UCSD-AML1 (cell line): ENCODE results near the gene CA11.

ENCODE experiments used
- DNase-seq: peaks from one replicate; lab custom pipeline; 2025; ENCODE audit not compliant: unreplicated experiment; lab: John Stamatoyannopoulos, UW

The CA11 gene

DNA sequence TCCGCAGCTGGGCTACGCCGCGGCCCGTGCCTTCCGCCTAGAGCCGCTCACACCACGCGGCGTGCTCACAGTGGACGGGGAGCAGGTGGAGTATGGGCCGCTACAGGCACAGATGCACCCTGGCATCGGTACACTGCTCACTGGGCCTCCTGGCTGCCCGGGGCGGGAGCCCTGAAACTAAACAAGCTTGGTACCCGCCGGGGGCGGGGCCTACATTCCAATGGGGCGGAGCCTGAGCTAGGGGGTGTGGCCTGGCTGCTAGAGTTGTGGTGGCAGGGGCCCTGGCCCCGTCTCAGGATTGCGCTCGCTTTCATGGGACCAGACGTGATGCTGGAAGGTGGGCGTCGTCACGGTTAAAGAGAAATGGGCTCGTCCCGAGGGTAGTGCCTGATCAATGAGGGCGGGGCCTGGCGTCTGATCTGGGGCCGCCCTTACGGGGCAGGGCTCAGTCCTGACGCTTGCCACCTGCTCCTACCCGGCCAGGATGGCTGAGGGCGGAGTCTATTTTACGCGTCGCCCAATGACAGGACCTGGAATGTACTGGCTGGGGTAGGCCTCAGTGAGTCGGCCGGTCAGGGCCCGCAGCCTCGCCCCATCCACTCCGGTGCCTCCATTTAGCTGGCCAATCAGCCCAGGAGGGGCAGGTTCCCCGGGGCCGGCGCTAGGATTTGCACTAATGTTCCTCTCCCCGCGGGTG, 16.2 kb downstream of the CA11 start:
- no peak for DNase-seq

DNA sequence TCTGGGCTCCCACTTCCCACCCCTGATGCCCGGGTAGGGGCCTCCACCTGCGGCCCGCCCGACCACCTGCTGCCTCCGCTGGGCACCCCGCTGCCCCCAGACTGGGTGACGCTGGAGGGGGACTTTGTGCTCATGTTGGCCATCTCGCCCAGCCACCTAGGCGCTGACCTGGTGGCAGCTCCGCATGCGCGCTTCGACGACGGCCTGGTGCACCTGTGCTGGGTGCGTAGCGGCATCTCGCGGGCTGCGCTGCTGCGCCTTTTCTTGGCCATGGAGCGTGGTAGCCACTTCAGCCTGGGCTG, 16.7 kb downstream of the CA11 start:
- no peak for DNase-seq

DNA sequence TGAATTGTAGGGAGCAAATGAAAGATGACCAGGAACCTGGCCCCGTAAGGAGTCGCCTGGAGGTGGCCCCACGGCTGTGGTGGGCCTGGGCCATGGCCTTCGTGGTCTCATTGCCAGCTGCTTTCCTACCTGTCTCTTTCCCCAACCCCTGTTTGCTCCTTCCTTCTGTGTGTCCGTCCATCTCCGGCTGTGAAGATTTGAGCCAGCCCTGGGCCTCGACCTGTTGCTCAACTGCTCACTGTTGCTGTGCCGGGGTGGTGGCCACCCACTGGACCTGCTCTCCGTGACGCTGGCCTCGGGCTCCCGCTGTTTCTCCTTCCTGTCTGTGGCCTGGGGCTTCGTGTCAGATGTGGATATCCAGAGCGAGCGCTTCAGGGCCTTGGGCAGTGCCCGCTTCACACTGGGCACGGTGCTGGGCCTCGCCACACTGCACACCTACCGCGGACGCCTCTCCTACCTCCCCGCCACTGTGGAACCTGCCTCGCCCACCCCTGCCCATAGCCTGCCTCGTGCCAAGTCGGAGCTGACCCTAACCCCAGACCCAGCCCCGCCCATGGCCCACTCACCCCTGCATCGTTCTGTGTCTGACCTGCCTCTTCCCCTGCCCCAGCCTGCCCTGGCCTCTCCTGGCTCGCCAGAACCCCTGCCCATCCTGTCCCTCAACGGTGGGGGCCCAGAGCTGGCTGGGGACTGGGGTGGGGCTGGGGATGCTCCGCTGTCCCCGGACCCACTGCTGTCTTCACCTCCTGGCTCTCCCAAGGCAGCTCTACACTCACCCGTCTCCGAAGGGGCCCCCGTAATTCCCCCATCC, 17.3 kb downstream of the CA11 start:
- DNase-seq, result no peak

DNA sequence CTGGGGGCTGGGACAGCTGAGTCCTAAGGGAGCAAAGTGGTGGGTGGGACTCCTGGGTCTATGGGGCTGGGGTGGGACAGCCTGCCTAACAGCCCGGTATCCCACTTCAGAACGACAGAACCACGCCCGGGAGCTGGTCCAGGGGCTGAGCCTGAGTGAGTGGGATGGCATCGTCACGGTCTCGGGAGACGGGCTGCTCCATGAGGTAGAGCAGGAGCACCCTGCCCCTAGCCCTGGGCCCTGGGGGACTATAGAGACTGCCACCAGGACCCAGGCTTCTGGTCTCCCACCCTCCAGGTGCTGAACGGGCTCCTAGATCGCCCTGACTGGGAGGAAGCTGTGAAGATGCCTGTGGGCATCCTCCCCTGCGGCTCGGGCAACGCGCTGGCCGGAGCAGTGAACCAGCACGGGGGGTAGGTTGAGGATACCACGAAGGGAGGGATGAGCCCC, 18.1 kb downstream of the CA11 start:
- no peak for DNase-seq

DNA sequence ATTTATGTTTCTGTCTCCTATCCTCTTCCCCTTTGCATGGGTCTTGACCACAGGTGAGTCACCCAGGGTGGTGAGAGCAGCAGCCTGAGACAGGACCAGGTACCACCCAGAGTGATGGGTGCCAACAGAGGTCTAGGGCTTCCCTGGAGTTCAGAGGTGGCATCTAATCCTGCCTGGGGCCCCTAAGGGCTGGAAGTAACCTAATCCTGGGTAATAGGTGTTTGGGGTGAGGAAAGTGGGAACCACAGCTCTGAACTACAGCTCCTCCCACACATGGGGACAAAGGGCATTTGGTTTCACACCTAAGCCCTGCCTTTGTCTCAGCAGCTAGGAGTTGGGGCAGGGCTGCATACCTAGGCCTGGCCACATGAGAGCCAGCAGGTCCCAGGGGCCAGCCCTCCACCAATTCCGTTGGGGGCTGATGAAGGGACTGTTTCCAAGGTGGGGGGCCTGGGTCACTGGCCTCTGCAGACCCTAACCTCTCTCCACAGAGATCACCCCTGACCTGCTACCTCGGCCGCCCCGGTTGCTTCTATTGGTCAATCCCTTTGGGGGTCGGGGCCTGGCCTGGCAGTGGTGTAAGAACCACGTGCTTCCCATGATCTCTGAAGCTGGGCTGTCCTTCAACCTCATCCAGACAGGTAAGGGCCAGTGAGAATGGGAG, 18.7 kb downstream of the CA11 start:
- DNase-seq, result no peak

DNA sequence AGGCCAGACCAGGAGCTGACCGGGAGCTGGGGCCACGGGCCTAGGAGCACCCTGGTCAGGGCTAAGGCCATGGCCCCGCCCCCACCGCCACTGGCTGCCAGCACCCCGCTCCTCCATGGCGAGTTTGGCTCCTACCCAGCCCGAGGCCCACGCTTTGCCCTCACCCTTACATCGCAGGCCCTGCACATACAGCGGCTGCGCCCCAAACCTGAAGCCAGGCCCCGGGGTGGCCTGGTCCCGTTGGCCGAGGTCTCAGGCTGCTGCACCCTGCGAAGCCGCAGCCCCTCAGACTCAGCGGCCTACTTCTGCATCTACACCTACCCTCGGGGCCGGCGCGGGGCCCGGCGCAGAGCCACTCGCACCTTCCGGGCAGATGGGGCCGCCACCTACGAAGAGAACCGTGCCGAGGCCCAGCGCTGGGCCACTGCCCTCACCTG, 20.1 kb downstream of the CA11 start:
- no peak for DNase-seq

DNA sequence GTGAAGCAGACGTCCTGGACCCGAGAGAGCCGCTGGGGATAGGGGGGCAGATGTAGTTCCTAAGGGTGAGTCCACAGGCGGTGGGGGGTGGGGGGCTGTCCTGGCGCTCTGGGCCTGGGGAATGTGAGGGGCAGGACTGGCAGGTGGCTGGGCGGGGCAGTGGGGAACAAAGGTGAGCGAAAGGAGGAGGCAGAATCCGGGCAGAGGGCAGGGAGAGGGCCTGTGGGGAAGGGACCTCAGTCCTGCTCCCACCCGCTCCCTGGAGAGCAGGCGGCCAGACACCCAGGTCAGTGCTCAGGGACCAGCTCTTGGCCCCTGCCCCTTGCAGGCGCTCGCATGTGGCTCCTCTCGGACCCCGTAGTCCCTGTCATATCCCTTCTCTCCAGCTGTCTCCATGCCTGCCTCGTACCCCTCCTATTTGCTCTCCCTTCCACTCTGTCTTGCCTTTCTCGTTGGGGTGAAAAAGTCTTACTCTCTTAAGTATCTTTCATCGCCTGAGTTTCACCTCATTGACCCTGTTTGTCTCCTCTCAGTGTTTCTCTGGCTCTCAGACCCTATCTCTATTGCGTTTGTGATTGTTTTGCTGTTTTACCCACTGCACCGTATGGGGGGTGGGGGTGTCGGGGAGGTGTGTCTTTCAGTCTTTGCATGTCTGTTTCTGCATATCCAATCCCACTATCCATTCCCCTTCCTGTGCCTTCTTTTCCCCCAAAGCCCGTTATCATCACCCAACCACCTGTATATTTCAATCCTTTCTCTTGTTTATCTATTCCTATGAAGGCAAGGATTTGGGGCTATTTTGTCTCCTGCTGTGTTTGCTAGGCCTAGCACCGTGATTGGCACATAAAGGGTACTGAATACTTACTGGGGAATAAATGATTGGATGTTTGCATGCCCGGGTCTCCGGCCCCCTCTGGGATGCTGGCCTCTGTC, 20.9 kb downstream of the CA11 start:
- DNase-seq, result no peak

DNA sequence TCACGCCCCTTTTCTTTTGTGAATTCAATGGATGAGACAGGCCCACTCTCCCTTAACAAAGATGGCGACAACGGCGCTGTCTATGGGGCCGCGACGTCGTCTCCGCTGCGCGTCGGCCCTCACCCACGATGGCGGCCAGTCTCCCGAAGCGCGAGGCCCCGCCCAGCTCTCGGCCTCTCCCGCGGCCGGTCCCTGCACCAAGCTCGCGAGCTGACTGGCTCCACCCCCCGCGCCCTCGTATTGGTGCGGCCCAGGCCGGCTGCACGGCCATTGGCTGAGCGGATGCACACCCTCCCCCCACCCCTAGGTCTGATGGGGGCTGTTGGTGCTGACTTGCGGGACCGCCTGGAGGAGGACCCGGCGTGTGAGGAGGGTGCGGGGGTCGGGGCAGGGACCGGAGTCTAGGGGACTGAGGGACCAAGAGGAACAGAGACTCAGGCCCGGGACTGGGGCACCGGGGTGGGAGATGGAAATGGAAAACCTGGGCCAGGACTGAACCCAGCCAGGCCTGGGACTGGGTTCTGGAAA, 21.9 kb downstream of the CA11 start:
- peak; percentile 90 for DNase-seq

DNA sequence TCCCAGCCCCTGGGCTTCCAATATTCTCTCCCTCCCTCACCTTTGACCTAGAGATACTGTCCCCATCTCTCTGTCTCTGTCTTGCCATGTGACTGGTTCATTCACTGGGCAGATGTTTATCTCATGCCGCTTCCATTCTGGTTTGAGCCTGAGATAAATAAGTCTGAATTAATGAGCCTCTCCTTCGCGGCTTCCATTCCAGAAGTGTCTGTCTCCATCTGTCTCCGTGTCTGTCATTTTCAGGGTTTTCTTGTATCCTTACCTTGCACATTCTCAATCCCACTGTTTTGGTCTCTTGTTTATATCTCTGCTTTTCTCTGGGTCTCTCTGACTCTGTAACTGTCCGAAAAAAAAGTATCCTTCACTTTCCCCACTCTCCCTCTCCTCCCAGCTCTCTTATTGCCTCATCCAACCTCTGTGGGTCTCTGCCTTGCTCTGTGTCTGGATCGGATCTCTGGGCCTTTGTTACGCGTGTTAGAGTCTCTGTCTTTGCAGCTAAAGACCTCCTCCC, 22.4 kb downstream of the CA11 start:
- no peak for DNase-seq

DNA sequence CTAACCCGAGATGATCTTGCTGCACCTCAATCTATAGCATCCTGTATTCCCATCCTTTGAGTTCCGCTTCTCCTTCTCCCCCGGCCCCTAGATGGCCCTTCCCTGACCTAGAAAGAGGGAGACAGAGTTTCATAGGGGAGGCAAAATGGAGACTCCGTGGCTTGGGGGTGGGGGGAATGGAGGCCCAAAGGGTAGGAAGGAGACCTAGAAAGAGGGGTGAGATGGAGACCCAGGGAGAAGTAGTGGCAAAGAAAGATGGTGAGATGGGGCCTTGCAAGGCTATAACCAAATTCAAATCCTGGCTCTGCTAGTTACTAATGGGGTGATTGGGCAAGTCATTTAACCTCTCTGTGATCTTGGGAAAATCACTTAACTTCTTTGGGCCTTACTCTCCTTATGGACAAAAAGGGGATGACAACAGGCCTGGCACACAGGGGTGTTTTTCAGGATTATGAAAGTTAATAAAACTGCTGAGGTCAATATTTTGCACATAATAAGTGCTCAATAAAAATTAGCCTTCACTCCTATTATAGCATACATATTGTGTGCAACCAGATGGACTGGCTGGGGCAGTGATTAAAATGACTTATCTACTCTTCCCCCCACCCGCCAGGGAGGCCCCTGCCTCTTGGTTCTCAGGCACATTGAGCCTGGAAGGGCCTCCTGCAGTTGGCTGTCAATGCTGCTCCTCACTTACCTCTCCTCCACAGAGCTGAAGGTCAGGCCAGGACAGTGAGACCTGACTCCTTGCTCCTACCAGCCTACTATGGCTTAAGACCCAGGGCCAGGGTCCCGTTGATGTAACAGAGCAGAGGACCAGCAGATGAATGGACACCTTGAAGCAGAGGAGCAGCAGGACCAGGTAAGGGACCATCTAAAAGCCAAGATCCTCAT, 26.0 kb downstream of the CA11 start:
- DNase-seq, result no peak

DNA sequence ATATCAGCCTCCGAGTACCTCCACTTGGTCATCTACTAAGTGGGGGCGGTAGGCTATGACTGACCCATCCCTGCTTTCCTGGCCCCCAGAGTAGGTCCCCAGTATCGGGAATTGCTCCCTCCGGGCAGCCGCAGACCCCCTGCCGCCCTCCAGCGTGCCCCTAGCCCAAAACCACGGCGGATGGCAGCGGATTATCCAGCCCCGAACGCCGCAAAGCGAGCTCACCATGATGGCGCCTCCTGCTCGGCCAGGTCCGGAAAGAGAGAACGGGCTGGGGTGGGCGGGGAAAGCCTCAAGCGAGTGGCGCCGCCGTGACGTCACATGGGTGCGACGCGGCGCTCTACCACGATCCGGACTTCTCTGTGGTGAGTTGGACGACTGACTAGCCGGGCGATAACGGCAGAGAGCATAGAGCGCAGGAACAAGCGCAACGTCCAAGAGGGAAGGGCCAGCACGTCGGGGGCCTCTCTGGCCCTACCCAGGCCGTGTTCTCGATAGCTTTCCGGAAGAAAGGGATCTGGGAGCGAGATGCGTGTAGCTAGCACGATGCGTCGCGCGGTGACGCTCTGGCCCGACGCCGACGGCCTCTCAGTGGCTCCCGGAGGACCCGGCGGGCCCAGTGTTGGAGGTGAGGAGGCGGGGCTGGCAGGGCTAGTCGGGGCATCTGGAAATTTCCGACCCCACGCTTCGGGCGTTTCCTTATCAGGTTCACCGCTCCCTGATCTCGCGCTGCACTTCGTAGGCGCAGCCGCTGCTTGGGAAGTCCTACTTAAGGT, 26.9 kb downstream of the CA11 start, which contains the start of the genes RPL18 and SPHK2:
RPL18 (minus strand) TSS at position 263 of the 776 bp plus-strand sequence; CDS start at position 228, 35 bp downstream.
SPHK2 (plus strand) TSS at position 591 of the 776 bp plus-strand sequence. CDS start 1,009 bp downstream, outside the sequence.
- DNase-seq, result peak; percentile 99

DNA sequence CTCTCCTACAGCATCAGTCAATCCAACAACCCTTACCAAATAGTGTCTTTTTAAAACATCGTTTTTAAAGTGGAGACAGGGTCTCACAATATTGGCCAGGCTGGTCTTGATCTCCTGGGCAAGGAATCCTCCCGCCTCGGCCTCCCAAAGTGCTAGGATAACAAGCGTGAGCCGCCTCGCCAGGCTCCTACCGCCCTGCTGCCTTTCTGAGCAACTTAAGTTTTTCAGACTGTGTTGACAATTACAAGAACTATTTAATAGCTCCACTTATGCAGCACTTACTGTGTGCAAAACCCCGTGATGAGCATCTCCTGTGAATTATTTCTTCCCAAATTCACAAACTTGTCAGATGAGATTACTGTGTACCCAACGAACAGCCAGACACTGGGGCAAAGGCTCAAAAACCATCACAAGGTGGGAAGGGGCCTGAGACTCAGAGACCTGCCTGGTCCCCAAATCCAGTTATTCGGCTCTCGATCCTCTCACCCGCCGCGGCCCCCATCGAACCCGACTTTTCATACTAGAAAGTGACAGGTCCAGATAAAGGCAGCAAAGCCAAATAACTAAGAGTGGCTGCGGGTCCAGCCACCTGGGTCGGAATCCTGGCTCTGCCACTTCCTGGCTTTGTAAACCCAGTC, 27.6 kb downstream of the CA11 start:
- DNase-seq, result no peak

DNA sequence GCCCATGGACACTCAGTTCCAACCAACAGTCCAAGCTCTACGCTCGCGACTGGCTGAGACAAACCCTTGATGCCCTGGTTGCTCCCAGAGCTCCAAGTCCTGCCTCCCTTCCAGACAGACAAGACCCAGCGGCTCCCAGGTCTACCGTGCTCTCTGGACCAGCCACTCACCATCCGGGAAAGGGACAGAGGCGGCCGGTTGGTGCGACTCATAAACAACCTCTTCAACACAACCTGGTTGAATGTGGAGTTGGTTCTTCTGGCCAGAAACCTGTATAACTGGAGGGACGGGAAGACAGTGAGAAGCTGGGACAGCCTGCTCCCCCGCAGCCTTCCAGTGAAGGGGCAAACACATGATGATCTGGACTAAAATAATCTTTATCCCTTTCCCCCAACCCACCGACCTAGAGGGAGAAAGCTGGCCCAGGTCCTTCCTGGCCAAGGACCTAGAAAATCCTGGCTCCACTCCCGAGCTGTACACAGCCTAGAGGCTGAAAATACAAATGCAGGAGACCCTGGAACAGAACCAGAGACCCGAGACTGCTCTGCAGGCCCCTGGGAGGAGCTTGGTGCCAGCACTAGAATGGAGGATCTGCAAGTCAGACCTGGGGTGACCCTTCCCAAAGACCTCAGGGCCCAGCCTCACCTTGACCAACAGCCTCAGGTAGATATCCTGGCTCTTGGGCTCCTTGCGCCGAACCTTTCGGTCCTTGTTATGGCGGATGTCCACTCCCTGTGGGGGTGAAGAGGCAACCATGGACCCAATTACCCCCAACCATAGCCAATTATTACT, 28.6 kb downstream of the CA11 start:
- DNase-seq, result no peak

DNA sequence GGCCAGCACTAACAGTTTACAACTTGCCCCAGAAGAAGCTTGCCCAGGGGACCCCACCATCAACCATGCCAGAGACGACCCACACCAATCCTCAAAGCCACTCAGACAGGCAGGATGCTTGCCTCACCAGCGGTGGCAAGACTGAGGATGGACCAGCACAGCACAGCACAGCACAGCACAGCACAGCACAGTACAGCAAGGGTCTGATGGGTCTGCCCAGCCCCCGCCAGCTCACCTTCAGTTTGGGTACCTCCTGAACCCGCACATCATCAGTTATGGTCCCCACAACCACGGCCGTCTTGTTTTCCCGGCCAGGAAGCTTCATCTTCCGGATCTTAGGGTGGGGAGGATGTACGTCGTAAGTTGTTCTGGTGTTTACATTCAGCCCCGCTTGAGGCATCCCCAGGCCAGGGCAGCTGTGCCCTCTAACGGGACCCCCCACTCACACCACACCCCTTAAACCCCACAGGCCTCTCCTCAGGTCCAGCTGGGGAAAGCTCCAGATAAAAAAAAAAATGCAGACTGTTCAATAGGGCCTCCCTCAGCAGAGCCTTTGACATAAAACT, 29.4 kb downstream of the CA11 start:
- no peak for DNase-seq

DNA sequence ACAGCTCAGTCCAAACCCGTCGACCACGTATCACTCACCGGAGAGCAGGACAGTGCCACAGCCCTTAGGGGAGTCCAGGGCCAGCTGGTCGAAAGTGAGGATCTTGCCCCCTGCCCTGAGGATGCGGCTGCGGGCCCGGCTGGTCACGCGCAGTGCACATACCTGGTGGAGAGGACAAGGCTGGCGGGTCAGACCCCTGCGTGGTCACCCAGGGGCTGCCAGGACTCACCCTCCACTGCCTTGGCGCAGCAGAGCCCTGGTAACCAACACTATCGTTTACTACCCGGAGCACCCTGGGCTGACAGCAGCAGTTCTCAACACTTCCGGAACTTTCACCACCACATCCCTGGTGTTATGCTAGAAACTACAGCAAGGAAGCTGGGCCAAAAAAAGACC, 29.9 kb downstream of the CA11 start:
- no peak for DNase-seq

DNA sequence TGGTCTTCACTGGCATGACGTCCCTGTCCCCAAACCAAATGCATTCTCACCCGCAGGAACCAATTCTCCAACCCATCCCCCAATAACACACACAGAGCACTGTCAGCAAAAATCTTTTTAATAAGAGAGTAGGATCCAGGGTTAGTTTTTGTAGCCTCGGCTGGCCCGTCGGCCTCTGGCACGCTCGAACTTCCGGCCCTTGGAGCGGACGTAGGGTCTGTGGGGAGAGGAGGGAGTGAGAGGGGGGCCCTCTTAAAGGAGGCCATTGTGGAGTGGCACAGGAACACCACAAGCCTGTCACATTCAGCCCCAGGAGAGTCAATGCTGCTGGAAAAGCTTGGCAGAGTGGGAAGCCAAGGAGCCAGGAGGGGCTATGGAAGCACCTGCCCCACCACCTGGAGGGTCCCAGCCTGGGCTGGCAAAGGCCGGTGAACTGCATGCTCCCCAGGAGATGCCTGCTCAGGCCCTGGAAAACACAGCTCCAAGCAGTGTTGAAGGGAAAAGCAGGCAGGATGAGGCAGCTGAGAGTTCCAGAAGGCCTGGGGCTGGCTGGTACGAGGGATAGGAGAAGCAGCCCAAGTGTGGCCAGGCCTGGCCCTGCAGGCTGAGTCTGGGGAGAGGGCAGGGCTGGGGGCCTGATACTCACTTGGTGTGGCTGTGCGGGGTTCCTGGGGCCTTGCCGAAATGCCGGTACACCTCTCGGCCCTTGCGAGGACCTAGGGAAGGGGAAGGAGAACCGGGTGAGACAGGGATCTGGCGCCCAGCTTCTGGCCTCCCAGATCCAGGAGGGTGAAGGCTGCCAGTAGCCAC, 30.6 kb downstream of the CA11 start:
- no peak for DNase-seq
